Sigmoid colon (tissue), 7 donors: ENCODE measurements around the gene TMEM127. TPM values are rescaled to one million over a fixed set of nuclear protein-coding genes. Genes with fewer than 3 reads are reported as not detected.
"Not testable (repeated sequence)": the region's sequence is repeated elsewhere in the genome, so short reads cannot be mapped to it uniquely, and the experiment has no call there.

ENCODE experiments used
- DNase-seq: peaks from one replicate; pipeline ENCODE4 v3.0.0-alpha.2; 2019
- H3K27ac ChIP-seq, 4 donors: fragments of 200-600 bp; sonication (generic); one replicate each; pipeline ENCODE4 v1.5.1; 2016 to 2019; ENCODE audit warnings: mild to moderate bottlenecking in 1 of 4
- H3K27me3 ChIP-seq, 3 donors: fragments of 200-600 bp; sonication (generic); one replicate each; pipeline ENCODE4 v1.5.1; 2019; ENCODE audit warnings: mild to moderate bottlenecking in 1 of 3
- H3K36me3 ChIP-seq, 4 donors: fragments of 200-600 bp; sonication (generic); one replicate each; pipeline ENCODE4 v1.5.1; 2016 to 2019
- H3K4me1 ChIP-seq, 4 donors: fragments of 200-600 bp; sonication (generic); one replicate each; pipeline ENCODE4 v1.5.1; 2017 to 2019
- H3K4me3 ChIP-seq, 4 donors: fragments of 200-600 bp; sonication (generic); one replicate each; pipeline ENCODE4 v1.5.1; 2017 to 2019; ENCODE audit warnings: mild to moderate bottlenecking in 2 of 4, moderate library complexity in 1 of 4
- H3K9me3 ChIP-seq, 4 donors: fragments of 200-600 bp in 3 of 4; sonication (generic) in 3 of 4; one replicate each; pipeline versions ENCODE4 v1.5.1 to v1.6.1; 2013 to 2019
- EP300 ChIP-seq, 4 donors: sonication (generic); formaldehyde crosslinking; IDR thresholded peaks; one replicate each; pipeline ENCODE4 v1.6.1; 2017; ENCODE audit warnings: antibody characterized with exemption in 4 of 4
- POLR2A ChIP-seq, 2 donors: fragments of 450-650 bp; IDR thresholded peaks; one replicate each; pipeline ENCODE4 v1.6.1; 2016; ENCODE audit warnings: antibody characterized with exemption in 2 of 2, mild to moderate bottlenecking in 2 of 2, moderate library complexity in 2 of 2
- POLR2AphosphoS5 ChIP-seq, 4 donors: sonication (generic); formaldehyde crosslinking; IDR thresholded peaks; one replicate each; pipeline ENCODE4 v1.6.1; 2017; ENCODE audit warnings: antibody characterized with exemption in 4 of 4
- WGBS, 2 donors: extraction: QIAGEN DNeasy Blood & Tissue Kit; methylation state at CpG; one replicate each; pipeline ENCODE4 v1.1.7; 2013; 5-methylcytosine and 5-hydroxymethylcytosine counted together
- intact Hi-C: fragments of 100-400 bp; cut with DNase I; formaldehyde crosslinking; loops from one replicate; pipeline ENCODE4 v1.15.1; 2023
- polyA plus RNA-seq, 3 donors: library from polyadenylated mRNA; stranded (reverse); fragments of 200-250 nt; gene quantifications; one replicate each; pipeline ENCODE4 v1.2.3, GENCODE V29; 2013
- total RNA-seq, 4 donors: library from RNA; depleted of rRNA; stranded (reverse); fragments of >200 nt; gene quantifications; one replicate each; pipeline ENCODE4 v1.1.0, GENCODE V29; 2016
- TF ChIP-seq, protein P1 (sequence below), 4 experiments: fragments of 450-650 bp in 3 of 4; fragments of 200-600 bp in 1 of 4; IDR thresholded peaks; one replicate each; pipeline ENCODE4 v1.5.1; 2016 to 2019; ENCODE audit warnings: antibody characterized with exemption in 4 of 4, mild to moderate bottlenecking in 3 of 4, moderate library complexity in 2 of 4
- donor health status: healthy with polysubstance abuse.
- donor health status: Bipolar disorder and iron deficiency.
- donor health status: healthy.

Gene TMEM127
- total and polyA plus RNA-seq, 7 donors = 10.8 to 40.1 (median 27.4) TPM

GRCh38 chr2:96260387-96261260, 5.2 kb downstream of the TMEM127 start:
- H3K4me3 ChIP-seq = peak overlapping the region in 1 of 4 donors; percentile 6
- intact Hi-C loops = loop anchor here (5.0 to 10.0 kb wide), 2 partner anchors 118 to 1096 kb away; partner anchors contain the start of gene ZNF2
- DNase-seq = peak; percentile 77

DNA sequence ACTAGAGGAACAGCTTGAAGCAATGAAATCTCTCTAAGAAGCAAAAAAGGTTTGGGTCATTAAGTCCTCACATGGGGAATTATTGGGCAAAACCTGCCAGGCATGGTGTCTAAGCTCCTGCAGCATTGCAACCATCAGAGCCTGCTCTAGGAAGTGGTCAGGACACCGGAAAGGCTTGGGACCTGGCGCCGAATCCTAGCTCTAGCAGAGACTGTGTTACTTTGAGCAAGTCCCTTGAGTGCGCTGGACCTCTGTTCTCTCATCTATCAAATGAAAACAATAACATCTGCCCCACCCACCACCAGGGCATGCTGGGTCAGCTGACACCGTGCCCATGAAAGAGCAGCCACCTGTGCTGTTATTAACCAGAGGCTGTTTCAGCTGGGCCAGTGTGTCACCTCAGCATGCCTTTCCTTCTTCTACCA, 6.3 kb downstream of the TMEM127 start:
- no peaks in the 10 kb centered on the region for H3K9me3 ChIP-seq
- peak overlapping the region; percentile 76 to 83 (median 80) for H3K27ac ChIP-seq
- peak in 1 of 4 donors; percentile 16 for TF ChIP-seq POLR2AphosphoS5 (IDR thresholded peaks at IDR 0.05)
- no peak for TF ChIP-seq POLR2A (IDR thresholded peaks at IDR 0.05)
- no peak for TF ChIP-seq EP300 (IDR thresholded peaks at IDR 0.05)
- TF ChIP-seq, protein P1, sequence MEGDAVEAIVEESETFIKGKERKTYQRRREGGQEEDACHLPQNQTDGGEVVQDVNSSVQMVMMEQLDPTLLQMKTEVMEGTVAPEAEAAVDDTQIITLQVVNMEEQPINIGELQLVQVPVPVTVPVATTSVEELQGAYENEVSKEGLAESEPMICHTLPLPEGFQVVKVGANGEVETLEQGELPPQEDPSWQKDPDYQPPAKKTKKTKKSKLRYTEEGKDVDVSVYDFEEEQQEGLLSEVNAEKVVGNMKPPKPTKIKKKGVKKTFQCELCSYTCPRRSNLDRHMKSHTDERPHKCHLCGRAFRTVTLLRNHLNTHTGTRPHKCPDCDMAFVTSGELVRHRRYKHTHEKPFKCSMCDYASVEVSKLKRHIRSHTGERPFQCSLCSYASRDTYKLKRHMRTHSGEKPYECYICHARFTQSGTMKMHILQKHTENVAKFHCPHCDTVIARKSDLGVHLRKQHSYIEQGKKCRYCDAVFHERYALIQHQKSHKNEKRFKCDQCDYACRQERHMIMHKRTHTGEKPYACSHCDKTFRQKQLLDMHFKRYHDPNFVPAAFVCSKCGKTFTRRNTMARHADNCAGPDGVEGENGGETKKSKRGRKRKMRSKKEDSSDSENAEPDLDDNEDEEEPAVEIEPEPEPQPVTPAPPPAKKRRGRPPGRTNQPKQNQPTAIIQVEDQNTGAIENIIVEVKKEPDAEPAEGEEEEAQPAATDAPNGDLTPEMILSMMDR (IDR thresholded peaks at IDR 0.05) = no peak
- H3K27me3 ChIP-seq = no peaks in the 10 kb centered on the region
- peak; percentile 63 for DNase-seq
- intact Hi-C loops = no loop called here
- 43 to 69% methylated on average over 5 of the region's 5 CpGs for WGBS, 2 donors
- no peak overlapping the region for H3K4me3 ChIP-seq
- peaks cover 0 to 41% (median 17%) of the 10 kb centered on the region in 4 donors for H3K36me3 ChIP-seq
- H3K4me1 ChIP-seq = peaks cover 0 to 69% (median 62%) of the 10 kb centered on the region in 4 donors

More at GRCh38 chr2:96260387-96261260, 5.2 kb downstream of the TMEM127 start:
- Histone ChIP-seq H3K27ac (peak overlapping the region; percentile 76 to 83 (median 80)), H3K36me3 (peaks cover 0 to 30% (median 9%) of the 10 kb centered on the region in 4 donors), H3K4me1 (peaks cover 0 to 76% (median 67%) of the 10 kb centered on the region in 4 donors), H3K27me3 (no peaks in the 10 kb centered on the region), H3K9me3 (no peaks in the 10 kb centered on the region)
- peak in 2 of 4 donors; percentile 45 to 71 for TF ChIP-seq POLR2AphosphoS5 (IDR thresholded peaks at IDR 0.05)
- no peak for TF ChIP-seq POLR2A (IDR thresholded peaks at IDR 0.05)
- TF ChIP-seq, protein P1 (IDR thresholded peaks at IDR 0.05) = peak in 2 of 4 experiments; percentile 13
- no peak for TF ChIP-seq EP300 (IDR thresholded peaks at IDR 0.05)
- 31 to 54% methylated on average over 10 of the region's 10 CpGs for WGBS, 2 donors

- 90 to 91% methylated on average over 7 of the region's 7 CpGs for WGBS, 2 donors
- intact Hi-C loops = no loop called here
- Histone ChIP-seq H3K9me3 (no peaks in the 10 kb centered on the region), H3K4me3 (no peak overlapping the region), H3K36me3 (peaks cover 8 to 44% (median 28%) of the 10 kb centered on the region in 4 donors), H3K27ac (peak overlapping the region; percentile 76 to 83 (median 80)), H3K4me1 (peaks cover 0 to 58% (median 50%) of the 10 kb centered on the region in 4 donors), H3K27me3 (no peaks in the 10 kb centered on the region)
- DNase-seq = peak; percentile 53
- TF ChIP-seq POLR2A (IDR thresholded peaks at IDR 0.05) = no peak
- no peak for TF ChIP-seq EP300 (IDR thresholded peaks at IDR 0.05)
- TF ChIP-seq POLR2AphosphoS5 (IDR thresholded peaks at IDR 0.05) = no peak
- TF ChIP-seq, protein P1 (IDR thresholded peaks at IDR 0.05) = no peak
Observed at GRCh38 chr2:96258166-96259022, 7.4 kb downstream of the TMEM127 start.

DNA sequence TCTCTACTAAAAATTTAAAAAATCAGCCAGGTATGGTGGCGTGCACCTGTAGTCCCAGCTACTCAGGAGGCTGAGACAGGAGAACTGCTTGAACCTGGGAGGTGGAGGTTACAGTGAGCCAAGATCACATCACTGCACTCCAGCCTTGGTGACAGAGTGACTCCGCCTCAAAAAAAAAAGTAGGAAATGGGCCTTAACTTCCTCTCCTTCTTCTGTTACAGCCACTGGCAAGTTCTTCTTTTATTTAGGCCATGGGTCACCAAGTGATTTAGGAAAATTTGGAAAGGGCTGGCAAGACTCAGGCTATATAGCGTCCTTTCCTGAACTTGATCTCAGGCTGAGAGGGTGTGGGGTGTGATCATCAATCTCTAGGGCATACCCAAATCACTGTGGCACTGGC, 8.1 kb downstream of the TMEM127 start:
- DNase-seq, H3K27me3 ChIP-seq, intact Hi-C loops, H3K9me3 ChIP-seq, H3K4me3 ChIP-seq: not testable (repeated sequence)
- Histone ChIP-seq H3K4me1 (peaks cover 0 to 54% (median 48%) of the 10 kb centered on the region in 4 donors), H3K36me3 (peaks cover 11 to 50% (median 35%) of the 10 kb centered on the region in 4 donors), H3K27ac (peak overlapping the region; percentile 76 to 83 (median 80))
- WGBS, 2 donors = 94% methylated on average over 3 of the region's 3 CpGs
